PFSK-1 (cell line): ENCODE measurements around the gene ROBO4.
A peak's percentile ranks its signal among the peaks of the same experiment; 100 is the strongest.

Source experiments
- FOXP2 ChIP-seq: optimal IDR thresholded peaks from 2 replicates; pipeline ENCODE3; 2011; ENCODE audit warnings: borderline replicate concordance, control low read depth, inconsistent platforms; ENCODE audit not compliant: insufficient read depth; ENCODE audit errors: extremely low read length, extremely low read depth
- POLR2AphosphoS5 ChIP-seq: IDR thresholded peaks from 2 replicates; pipeline ENCODE4 v1.6.1; 2012; ENCODE audit warnings: low read depth, mild to moderate bottlenecking, control low read depth, low read length, moderate library complexity
- REST ChIP-seq, 2 experiments: IDR thresholded peaks; 2 replicates each; pipeline versions ENCODE4 v1.6.1 to v1.8.0; 2011 to 2012; ENCODE audit warnings: low read depth in 2 of 2, low read length in 2 of 2, control low read depth in 1 of 2, inconsistent platforms in 1 of 2, mild to moderate bottlenecking in 1 of 2, moderate library complexity in 1 of 2; ENCODE audit not compliant: insufficient read depth in 1 of 2
- SIN3A ChIP-seq: IDR thresholded peaks from 2 replicates; pipeline ENCODE4 v1.6.1; 2012; ENCODE audit warnings: mild to moderate bottlenecking, low read length, moderate library complexity, borderline replicate concordance; ENCODE audit not compliant: insufficient read depth
- TAF1 ChIP-seq: IDR thresholded peaks from 2 replicates; pipeline ENCODE4 v1.6.1; 2012; ENCODE audit warnings: low read length, control low read depth, borderline replicate concordance; ENCODE audit not compliant: insufficient read depth

ROBO4 gene

GRCh38 chr11:124917115-124917637 lies 19.5 kb upstream of the ROBO4 start:
- TF ChIP-seq SIN3A (no peak), FOXP2 (no peak), TAF1 (no peak), REST (IDR thresholded peaks at IDR 0.05; ENCODE audit: insufficient read depth in 1 of 2, low read depth in 2 of 2, low read length in 2 of 2) (no peak), POLR2AphosphoS5 (no peak)

GRCh38 chr11:124916370-124916710 lies 18.7 kb upstream of the ROBO4 start:
- TF ChIP-seq FOXP2 = no peak
- no peak for TF ChIP-seq REST (IDR thresholded peaks at IDR 0.05; ENCODE audit: insufficient read depth in 1 of 2, low read depth in 2 of 2, low read length in 2 of 2)
- no peak for TF ChIP-seq TAF1
- no peak for TF ChIP-seq SIN3A
- TF ChIP-seq POLR2AphosphoS5 = no peak

- no peak for TF ChIP-seq REST (IDR thresholded peaks at IDR 0.05; ENCODE audit: insufficient read depth in 1 of 2, low read depth in 2 of 2, low read length in 2 of 2)
Observed at GRCh38 chr11:124915541-124916369, 18.1 kb upstream of the ROBO4 start.

- TF ChIP-seq TAF1 = no peak
- TF ChIP-seq POLR2AphosphoS5 = no peak
- TF ChIP-seq SIN3A = no peak
- no peak for TF ChIP-seq REST (IDR thresholded peaks at IDR 0.05; ENCODE audit: insufficient read depth in 1 of 2, low read depth in 2 of 2, low read length in 2 of 2)
- TF ChIP-seq FOXP2 = no peak
Observed at GRCh38 chr11:124902616-124903015, 5.0 kb upstream of the ROBO4 start.

GRCh38 chr11:124900464-124900863 lies 2.8 kb upstream of the ROBO4 start:
- TF ChIP-seq REST (IDR thresholded peaks at IDR 0.05; ENCODE audit: insufficient read depth in 1 of 2, low read depth in 2 of 2, low read length in 2 of 2) = 0 out of 4 replicates have a peak, but pooled peaks of 1 of the 2 experiments have one; percentile 61
- TF ChIP-seq SIN3A = no peak
- peak; percentile 27 for TF ChIP-seq FOXP2
- peak; percentile 43; the same call in 1 of the 2 replicates for TF ChIP-seq TAF1
- no peak for TF ChIP-seq POLR2AphosphoS5
